ENCODE measurements around the gene CYP11A1. TPM values are rescaled to one million over a fixed set of nuclear protein-coding genes. Genes with fewer than 3 reads are reported as not detected.

The CYP11A1 gene
- total RNA-seq, 1 donor from 2014 or later = not detected

DNA sequence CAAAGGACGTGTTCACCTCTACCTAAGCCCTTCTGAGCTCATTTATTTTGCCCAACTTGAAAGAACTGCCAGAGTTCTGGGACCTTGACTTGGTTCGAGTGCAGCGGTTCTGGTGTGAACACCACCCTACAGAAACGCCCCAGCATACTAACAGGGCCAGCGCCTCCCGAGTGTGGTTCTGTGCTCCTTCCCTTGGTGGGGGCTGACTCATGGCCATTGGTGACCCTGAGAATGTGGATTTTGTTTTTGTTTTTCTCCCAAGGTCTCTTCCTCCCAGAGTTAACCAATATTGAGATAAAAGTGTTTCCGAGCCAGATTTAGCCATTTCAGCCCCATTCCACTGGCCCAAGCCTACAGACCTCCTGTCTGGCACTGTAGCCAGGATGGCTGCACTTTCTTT is 38.4 kb upstream of the CYP11A1 start:
- TF ChIP-seq CTCF (IDR thresholded peaks at IDR 0.05; ENCODE audit: partially characterized antibody, unreplicated experiment) = no peak
- H3K4me3 Mint-ChIP-seq (ENCODE audit: unreplicated experiment) = no peak overlapping the region
- H3K27me3 Mint-ChIP-seq (ENCODE audit: unreplicated experiment) = peaks cover 6% of the 10 kb centered on the region
- no peaks in the 10 kb centered on the region for H3K36me3 Mint-ChIP-seq (ENCODE audit: unreplicated experiment)
- H3K9me3 Mint-ChIP-seq (ENCODE audit: unreplicated experiment) = no peaks in the 10 kb centered on the region
- H3K27ac Mint-ChIP-seq (ENCODE audit: unreplicated experiment) = no peak overlapping the region
- peaks cover 8% of the 10 kb centered on the region for H3K4me1 Mint-ChIP-seq (ENCODE audit: low read depth, unreplicated experiment)
- DNase-seq = no peak

DNA sequence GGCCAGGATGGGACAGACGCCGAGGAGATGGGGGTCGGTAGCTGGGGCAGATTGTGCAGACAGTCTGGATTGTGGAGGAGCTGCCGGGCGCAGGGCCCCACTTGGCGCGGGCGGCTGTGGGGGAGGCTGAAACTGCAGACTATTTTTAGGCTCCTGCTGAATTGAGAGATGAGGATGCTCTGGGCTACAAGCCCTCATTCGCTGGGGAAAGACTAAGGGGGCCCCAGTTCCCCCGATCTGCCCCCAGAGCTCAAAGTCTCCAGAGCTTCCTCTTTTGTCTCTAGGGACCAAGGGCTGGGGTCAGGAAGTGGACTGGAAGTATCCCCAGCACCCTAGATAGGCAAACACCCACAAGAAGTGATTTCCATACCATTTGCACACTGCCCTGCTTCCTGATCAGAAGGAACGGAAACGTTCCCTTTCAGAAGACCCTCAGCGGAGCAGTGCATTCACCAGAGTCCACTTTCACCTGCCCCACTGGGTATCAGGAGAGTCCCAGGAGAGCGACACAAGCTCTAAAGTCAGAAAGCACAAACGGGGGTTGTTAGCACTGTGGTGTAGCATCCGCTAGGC is 36.6 kb upstream of the CYP11A1 start:
- DNase-seq = no peak
- Mint-ChIP-seq H3K36me3 (ENCODE audit: unreplicated experiment) (no peaks in the 10 kb centered on the region), H3K9me3 (ENCODE audit: unreplicated experiment) (no peaks in the 10 kb centered on the region), H3K4me3 (ENCODE audit: unreplicated experiment) (no peak overlapping the region), H3K4me1 (ENCODE audit: low read depth, unreplicated experiment) (peaks cover 8% of the 10 kb centered on the region), H3K27ac (ENCODE audit: unreplicated experiment) (no peak overlapping the region), H3K27me3 (ENCODE audit: unreplicated experiment) (peaks cover 6% of the 10 kb centered on the region)
- TF ChIP-seq CTCF (IDR thresholded peaks at IDR 0.05; ENCODE audit: partially characterized antibody, unreplicated experiment) = no peak

- no peak for DNase-seq
- peaks cover 6% of the 10 kb centered on the region for H3K27me3 Mint-ChIP-seq (ENCODE audit: unreplicated experiment)
- H3K36me3 Mint-ChIP-seq (ENCODE audit: unreplicated experiment) = no peaks in the 10 kb centered on the region
- H3K9me3 Mint-ChIP-seq (ENCODE audit: unreplicated experiment) = no peaks in the 10 kb centered on the region
- H3K4me1 Mint-ChIP-seq (ENCODE audit: low read depth, unreplicated experiment) = peaks cover 6% of the 10 kb centered on the region
- TF ChIP-seq CTCF (IDR thresholded peaks at IDR 0.05; ENCODE audit: partially characterized antibody, unreplicated experiment) = no peak
- H3K4me3 Mint-ChIP-seq (ENCODE audit: unreplicated experiment) = no peak overlapping the region
- no peak overlapping the region for H3K27ac Mint-ChIP-seq (ENCODE audit: unreplicated experiment)
Observed at GRCh38 chr15:74403588-74403919, 36.1 kb upstream of the CYP11A1 start.

- TF ChIP-seq CTCF (IDR thresholded peaks at IDR 0.05; ENCODE audit: partially characterized antibody, unreplicated experiment) = no peak
- Mint-ChIP-seq H3K36me3 (ENCODE audit: unreplicated experiment) (no peaks in the 10 kb centered on the region), H3K9me3 (ENCODE audit: unreplicated experiment) (no peaks in the 10 kb centered on the region), H3K27me3 (ENCODE audit: unreplicated experiment) (peaks cover 8% of the 10 kb centered on the region), H3K4me3 (ENCODE audit: unreplicated experiment) (no peak overlapping the region), H3K4me1 (ENCODE audit: low read depth, unreplicated experiment) (peaks cover 4% of the 10 kb centered on the region), H3K27ac (ENCODE audit: unreplicated experiment) (no peak overlapping the region)
- no peak for DNase-seq
Observed at GRCh38 chr15:74402873-74403587, 35.6 kb upstream of the CYP11A1 start.

DNA sequence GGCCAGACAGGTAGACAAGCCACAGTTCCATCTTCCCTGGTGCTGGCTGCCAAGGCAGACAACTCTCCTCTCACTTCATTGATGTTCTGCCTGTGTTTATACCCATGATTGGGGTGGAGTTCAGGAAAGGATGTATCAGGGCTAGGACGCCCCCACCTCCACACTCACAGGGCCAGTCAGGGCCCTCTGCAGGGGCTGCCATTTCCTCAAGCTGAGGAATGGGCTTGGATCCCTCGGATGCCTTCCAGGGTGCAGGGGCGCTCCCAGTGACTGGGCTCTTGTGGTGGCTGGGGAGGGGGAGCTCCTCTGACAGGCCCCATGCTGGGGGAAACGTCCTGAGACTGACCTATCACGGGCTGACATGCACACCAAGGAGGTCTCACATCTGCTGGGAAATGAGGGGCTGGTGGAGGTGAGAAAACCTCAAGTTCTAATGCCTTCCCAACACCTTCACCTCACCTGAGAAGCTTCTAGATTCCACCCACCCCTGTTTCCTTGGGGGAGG is 34.9 kb upstream of the CYP11A1 start:
- Mint-ChIP-seq H3K4me3 (ENCODE audit: unreplicated experiment) (no peak overlapping the region), H3K27ac (ENCODE audit: unreplicated experiment) (no peak overlapping the region), H3K4me1 (ENCODE audit: low read depth, unreplicated experiment) (peaks cover 4% of the 10 kb centered on the region), H3K9me3 (ENCODE audit: unreplicated experiment) (no peaks in the 10 kb centered on the region), H3K36me3 (ENCODE audit: unreplicated experiment) (no peaks in the 10 kb centered on the region), H3K27me3 (ENCODE audit: unreplicated experiment) (peaks cover 6% of the 10 kb centered on the region)
- no peak for DNase-seq
- TF ChIP-seq CTCF (IDR thresholded peaks at IDR 0.05; ENCODE audit: partially characterized antibody, unreplicated experiment) = no peak
